Measurements from ENCODE around the gene GALNTL6.

DNA sequence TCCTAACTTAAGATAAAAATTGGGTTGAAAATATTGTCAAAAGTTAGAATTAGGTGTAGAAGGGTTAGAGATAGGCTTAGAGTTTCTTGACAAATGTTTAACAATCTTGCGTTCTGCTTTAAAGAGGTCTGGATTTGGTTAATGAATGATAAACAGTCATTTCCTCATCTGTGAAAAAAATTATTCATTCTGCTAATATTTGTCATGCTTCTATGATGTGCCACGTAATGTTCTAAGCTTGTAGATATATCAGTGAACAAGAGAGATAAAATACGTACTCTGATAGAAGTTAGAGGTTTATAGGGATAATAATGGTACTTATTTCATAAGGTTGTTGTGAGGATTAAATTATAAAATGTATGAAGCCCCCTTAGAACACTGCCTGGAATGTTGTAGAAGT is 912.4 kb downstream of the GALNTL6 start:
- TF ChIP-seq, protein P1, sequence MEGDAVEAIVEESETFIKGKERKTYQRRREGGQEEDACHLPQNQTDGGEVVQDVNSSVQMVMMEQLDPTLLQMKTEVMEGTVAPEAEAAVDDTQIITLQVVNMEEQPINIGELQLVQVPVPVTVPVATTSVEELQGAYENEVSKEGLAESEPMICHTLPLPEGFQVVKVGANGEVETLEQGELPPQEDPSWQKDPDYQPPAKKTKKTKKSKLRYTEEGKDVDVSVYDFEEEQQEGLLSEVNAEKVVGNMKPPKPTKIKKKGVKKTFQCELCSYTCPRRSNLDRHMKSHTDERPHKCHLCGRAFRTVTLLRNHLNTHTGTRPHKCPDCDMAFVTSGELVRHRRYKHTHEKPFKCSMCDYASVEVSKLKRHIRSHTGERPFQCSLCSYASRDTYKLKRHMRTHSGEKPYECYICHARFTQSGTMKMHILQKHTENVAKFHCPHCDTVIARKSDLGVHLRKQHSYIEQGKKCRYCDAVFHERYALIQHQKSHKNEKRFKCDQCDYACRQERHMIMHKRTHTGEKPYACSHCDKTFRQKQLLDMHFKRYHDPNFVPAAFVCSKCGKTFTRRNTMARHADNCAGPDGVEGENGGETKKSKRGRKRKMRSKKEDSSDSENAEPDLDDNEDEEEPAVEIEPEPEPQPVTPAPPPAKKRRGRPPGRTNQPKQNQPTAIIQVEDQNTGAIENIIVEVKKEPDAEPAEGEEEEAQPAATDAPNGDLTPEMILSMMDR (IDR thresholded peaks at IDR 0.05) = no peak
- TF ChIP-seq POLR2A (IDR thresholded peaks at IDR 0.05) (no peak), POLR2AphosphoS5 (IDR thresholded peaks at IDR 0.05) (no peak), EP300 (IDR thresholded peaks at IDR 0.05) (no peak)
